ENCODE data around the gene TMX1.

TMX1 gene, protein sequence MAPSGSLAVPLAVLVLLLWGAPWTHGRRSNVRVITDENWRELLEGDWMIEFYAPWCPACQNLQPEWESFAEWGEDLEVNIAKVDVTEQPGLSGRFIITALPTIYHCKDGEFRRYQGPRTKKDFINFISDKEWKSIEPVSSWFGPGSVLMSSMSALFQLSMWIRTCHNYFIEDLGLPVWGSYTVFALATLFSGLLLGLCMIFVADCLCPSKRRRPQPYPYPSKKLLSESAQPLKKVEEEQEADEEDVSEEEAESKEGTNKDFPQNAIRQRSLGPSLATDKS

DNA sequence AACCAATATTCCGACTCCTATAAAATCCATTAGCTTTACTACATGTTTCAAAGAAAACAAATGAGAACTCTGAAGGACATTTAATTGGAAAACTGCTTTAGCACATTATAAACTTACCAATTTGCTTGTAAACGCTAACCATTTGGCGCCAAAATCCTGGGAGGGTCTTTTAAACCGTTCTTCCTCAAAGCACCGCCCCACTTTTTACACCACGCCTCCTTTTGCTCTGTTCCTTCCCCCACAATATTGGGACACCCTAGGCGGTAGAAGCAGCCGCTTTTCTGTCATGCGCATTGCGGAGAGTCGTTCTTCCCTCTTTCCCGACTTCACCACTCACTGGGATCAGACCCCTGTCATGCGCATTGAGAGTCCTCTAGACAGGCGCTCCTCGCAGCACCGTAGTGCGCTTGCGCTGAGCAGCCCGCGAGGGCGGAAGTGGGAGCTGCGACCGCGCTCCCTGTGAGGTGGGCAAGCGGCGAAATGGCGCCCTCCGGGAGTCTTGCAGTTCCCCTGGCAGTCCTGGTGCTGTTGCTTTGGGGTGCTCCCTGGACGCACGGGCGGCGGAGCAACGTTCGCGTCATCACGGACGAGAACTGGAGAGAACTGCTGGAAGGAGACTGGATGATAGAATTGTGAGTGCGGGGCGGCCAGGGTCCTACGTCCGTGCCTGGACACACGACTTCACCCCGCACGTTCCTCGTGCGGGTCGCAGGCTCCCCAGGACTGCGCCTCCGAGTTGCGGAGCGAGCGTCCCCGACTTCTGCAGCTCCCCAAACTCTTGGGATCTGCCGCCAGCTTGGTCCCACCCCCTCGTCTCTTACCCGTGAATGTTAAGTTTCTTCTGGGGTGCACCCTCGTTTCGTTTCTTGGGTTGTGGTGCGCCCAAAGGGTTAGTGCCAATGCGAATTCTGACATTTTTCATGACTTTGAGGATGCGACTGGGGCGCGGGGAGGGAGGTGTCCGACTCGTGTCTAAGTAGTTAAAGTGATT is at the start of gene TMX1:
TMX1 (plus strand) TSS at position 435 of the 991 bp plus-strand sequence; CDS start at position 481, 46 bp downstream.
- FAIRE-seq (peak; percentile 82), DNase-seq (ENCODE audit: insufficient read length, low spot score) (peak; percentile 95)
- TF ChIP-seq, protein P1, sequence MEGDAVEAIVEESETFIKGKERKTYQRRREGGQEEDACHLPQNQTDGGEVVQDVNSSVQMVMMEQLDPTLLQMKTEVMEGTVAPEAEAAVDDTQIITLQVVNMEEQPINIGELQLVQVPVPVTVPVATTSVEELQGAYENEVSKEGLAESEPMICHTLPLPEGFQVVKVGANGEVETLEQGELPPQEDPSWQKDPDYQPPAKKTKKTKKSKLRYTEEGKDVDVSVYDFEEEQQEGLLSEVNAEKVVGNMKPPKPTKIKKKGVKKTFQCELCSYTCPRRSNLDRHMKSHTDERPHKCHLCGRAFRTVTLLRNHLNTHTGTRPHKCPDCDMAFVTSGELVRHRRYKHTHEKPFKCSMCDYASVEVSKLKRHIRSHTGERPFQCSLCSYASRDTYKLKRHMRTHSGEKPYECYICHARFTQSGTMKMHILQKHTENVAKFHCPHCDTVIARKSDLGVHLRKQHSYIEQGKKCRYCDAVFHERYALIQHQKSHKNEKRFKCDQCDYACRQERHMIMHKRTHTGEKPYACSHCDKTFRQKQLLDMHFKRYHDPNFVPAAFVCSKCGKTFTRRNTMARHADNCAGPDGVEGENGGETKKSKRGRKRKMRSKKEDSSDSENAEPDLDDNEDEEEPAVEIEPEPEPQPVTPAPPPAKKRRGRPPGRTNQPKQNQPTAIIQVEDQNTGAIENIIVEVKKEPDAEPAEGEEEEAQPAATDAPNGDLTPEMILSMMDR (IDR thresholded peaks at IDR 0.05; ENCODE audit: insufficient read depth, missing control alignments), result no peak

DNA sequence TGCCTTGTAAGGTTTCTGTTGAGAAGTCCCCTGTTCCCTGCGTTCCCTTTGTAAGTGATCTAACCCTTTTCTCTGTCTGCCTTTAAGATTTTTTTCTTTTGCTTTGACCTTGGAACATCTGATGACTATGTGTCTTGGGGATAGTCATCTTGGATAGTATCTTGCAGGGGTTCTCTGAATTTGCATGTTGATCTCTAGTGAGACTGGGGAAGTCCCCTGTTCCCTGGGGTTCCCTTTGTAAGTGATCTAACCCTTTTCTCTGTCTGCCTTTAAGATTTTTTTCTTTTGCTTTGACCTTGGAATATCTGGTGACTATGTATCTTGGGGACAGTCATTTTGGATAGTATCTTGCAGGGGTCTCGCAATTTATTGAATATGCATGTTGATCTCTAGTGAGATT is 38.2 kb upstream of the TMX1 start:
- TF ChIP-seq, protein P1 (IDR thresholded peaks at IDR 0.05; ENCODE audit: insufficient read depth, missing control alignments), result no peak
- FAIRE-seq, result no peak
- no peak for DNase-seq (ENCODE audit: insufficient read length, low spot score)

DNA sequence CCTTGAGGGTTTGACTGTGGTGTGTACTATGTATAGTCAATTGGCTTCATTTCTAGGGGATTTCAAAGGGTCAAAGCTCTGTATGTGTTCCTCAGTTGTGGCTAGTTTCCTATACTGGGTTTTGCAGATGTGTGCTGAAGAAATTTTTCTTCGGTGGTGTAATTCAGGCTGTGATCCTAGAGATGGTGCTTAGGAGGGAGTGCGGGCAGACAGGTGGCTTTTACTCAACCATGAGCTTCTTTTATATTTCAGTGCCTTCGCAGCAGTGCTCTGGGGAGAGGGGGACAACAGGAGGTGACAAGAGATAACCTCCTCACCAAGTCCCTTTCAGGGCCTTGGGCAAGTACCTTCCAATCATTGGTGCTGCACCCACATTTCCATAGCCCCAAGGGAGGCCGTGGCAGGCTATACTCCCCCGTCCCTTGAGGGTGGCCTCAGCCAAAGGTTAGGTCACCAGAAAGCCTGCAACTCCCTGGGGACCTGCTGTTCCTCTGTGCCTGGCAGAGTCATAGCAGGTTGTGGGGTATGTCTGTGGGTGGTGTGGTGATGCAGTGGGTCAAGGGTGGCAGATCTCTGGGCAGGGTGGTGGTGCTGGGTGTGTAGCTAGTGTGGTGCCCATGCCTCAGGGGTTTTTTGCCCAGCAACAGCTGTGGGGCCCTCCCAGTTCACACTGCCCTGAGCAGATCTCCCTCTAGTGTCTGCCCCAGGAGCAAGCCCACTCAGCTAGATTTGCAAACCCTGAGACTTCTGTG is 37.0 kb upstream of the TMX1 start:
- no peak for FAIRE-seq
- DNase-seq (ENCODE audit: insufficient read length, low spot score), result no peak
- TF ChIP-seq, protein P1 (IDR thresholded peaks at IDR 0.05; ENCODE audit: insufficient read depth, missing control alignments), result no peak

DNA sequence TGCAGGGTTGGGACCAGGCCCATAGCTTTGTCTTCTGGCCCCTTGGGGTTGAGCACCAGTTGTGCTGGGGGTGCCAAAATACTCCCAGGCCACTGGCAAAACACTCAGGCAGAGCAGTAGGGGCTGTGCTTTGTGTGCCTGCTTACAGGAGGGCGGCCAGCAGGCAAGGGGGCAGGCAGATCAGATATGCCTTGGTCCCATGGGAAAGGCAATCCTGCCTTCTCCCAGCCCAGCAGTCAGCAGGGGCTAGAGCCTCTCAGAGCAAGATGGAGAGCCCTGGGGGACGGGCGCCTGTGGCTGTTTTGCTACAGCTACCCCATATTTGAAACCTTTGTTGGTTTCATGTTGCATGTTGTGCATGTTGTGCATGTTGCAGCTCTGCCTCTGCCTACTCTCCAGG is 36.2 kb upstream of the TMX1 start:
- TF ChIP-seq, protein P1 (IDR thresholded peaks at IDR 0.05; ENCODE audit: insufficient read depth, missing control alignments), result no peak
- FAIRE-seq, result no peak
- no peak for DNase-seq (ENCODE audit: insufficient read length, low spot score)

DNA sequence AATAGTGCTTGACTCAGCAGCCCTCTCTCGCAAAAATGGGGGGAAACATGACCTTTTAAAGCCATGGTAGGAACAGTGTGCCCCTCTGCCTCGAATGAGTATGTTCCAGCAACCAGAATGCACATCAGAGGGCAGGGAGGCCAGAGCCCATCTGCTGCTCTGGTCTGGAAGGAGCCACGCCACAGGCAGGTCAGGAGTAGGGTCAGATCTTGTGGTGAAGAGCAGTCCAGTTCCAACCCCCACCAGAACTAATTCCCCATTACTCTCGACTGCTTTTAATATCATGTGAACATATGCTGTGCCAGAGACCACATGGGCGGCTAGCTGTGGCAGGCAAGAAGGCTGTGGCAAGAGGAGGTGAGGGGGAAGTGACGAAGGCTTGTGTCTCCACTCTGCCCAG is 34.6 kb upstream of the TMX1 start:
- no peak for DNase-seq (ENCODE audit: insufficient read length, low spot score)
- no peak for FAIRE-seq
- TF ChIP-seq, protein P1 (IDR thresholded peaks at IDR 0.05; ENCODE audit: insufficient read depth, missing control alignments), result no peak

DNA sequence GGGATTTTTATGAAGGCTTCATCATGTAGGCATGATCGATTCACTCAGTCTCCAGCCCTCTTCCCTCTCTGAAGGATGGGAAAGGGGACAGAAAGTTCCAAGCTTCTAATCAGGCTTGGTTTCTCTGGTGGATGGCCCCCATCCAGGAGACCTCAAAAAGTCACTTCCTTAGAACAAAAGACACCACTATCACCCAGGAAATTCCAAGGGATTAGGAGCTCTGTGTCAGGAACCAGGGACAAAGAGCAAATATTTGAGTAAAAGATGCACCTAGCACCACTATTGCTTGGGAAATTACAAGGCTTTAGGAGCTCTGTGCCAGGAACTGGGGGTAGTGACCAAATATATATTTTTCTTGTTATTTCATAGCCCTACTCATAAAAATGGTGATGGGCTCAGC is 33.6 kb upstream of the TMX1 start:
- TF ChIP-seq, protein P1 (IDR thresholded peaks at IDR 0.05; ENCODE audit: insufficient read depth, missing control alignments), result no peak
- FAIRE-seq (no peak), DNase-seq (ENCODE audit: insufficient read length, low spot score) (no peak)
